PC-3 (cell line): ENCODE data around the gene ERMAP.

Experiments
- CTCF ChIP-seq: fragments of 300-600 bp; sonication (generic); conservative IDR thresholded peaks from 2 replicates; pipeline ENCODE4 v1.5.1; 2017; ENCODE audit warnings: antibody characterized with exemption, low read depth, mild to moderate bottlenecking, low read length
- EZH2phosphoT487 ChIP-seq: fragments of 300-600 bp; sonication (generic); IDR thresholded peaks from 2 replicates; pipeline ENCODE4 v1.6.1; 2018; ENCODE audit warnings: mild to moderate bottlenecking, antibody characterized with exemption, low read length, borderline replicate concordance

- no peak for TF ChIP-seq CTCF
- TF ChIP-seq EZH2phosphoT487 = no peak
Observed at GRCh38 chr1:42767510-42768000, 49.4 kb upstream of the ERMAP start.
